ENCODE results near the gene ITGA11. TPM values are rescaled to one million over a fixed set of nuclear protein-coding genes. Genes with fewer than 3 reads are reported as not detected.

ITGA11 gene
- total and polyA plus RNA-seq, 2 of the 13 experiments (the other 11 are each of a cell fraction or from before 2014, with no cell fraction given) = not detected

GRCh38 chr15:68365140-68365745 is 66.7 kb downstream of the ITGA11 start:
- no peaks in the 10 kb centered on the region for H3K4me1 ChIP-seq (ENCODE audit: insufficient read depth, low read length)
- no peak for FAIRE-seq
- TF ChIP-seq ZNF354B (CRISPR knock-in tag; IDR thresholded peaks at IDR 0.05) (no peak), STAT5B (CRISPR knock-in tag; IDR thresholded peaks at IDR 0.05) (no peak), ZBED4 (CRISPR knock-in tag; IDR thresholded peaks at IDR 0.05; ENCODE audit: borderline replicate concordance) (no peak), CEBPG (CRISPR knock-in tag; IDR thresholded peaks at IDR 0.05) (no peak), KAT8 (CRISPR knock-in tag; IDR thresholded peaks at IDR 0.05) (no peak), IRF9 (CRISPR knock-in tag; IDR thresholded peaks at IDR 0.05; ENCODE audit: borderline replicate concordance) (no peak), RXRA (CRISPR knock-in tag; IDR thresholded peaks at IDR 0.05) (no peak), CEBPB (IDR thresholded peaks at IDR 0.05; ENCODE audit: borderline replicate concordance, low read depth, low read length) (no peak), BRF2 (CRISPR knock-in tag; IDR thresholded peaks at IDR 0.05) (no peak)
- H4K20me1 ChIP-seq (ENCODE audit: insufficient read depth, low read length) = 0 out of 2 replicates have a peak, but pooled peaks cover 4% of the 10 kb centered on the region
- no TSS peak for BruUV-seq (replicated peaks)
- H3K4me3 ChIP-seq (replicated peaks in 1 of 3; ENCODE audit: insufficient read depth in 1 of 3, low read depth in 2 of 3, low read length in 3 of 3) = no peak overlapping the region
- in situ Hi-C loops (cut with HindIII; ENCODE audit: extremely low pct_ligation_motif_present, low pct_unique_long_range_greater_than_20kb) = no loop called here
- H3K27ac ChIP-seq (ENCODE audit: extremely low read length, insufficient read depth, low read length) = no peak overlapping the region
- ChIA-PET CTCF (ENCODE audit: low intra/inter-chr PET ratio, low total read pairs) (no interaction called here), POLR2A (no interaction called here)
- H3K4me2 ChIP-seq (ENCODE audit: low read depth, low read length) = no peak overlapping the region
- no peaks in the 10 kb centered on the region for H3K36me3 ChIP-seq (replicated peaks in 1 of 2; ENCODE audit: control insufficient read depth in 1 of 2, insufficient read depth in 2 of 2, low read length in 2 of 2)
- no peak for ATAC-seq
- intact Hi-C loops (cut with micrococcal nuclease; ENCODE audit: unreplicated experiment) = no loop called here
- no peaks in the 10 kb centered on the region for H3K9me3 ChIP-seq (ENCODE audit: low read length)
- H2AFZ ChIP-seq (ENCODE audit: low read length) = no peak overlapping the region
- no peak overlapping the region for H3K9ac ChIP-seq (ENCODE audit: insufficient read depth, low read depth, low read length)
- no peak for DNase-seq (ENCODE audit: low spot score)
- H3K27me3 ChIP-seq (ENCODE audit: control insufficient read depth in 1 of 2, insufficient read depth in 2 of 2, low read length in 2 of 2) = peaks cover 5 to 23% of the 10 kb centered on the region in 2 experiments; a peak in 2 of 5 replicates
- no peaks in the 10 kb centered on the region for H3K79me2 ChIP-seq (ENCODE audit: insufficient read depth, low read length)
- WGBS (ENCODE audit: low lambda C conversion rate) = 65% methylated on average over 7 of the region's 7 CpGs
